Measurements from ENCODE around the gene VPS11.

VPS11 gene

DNA sequence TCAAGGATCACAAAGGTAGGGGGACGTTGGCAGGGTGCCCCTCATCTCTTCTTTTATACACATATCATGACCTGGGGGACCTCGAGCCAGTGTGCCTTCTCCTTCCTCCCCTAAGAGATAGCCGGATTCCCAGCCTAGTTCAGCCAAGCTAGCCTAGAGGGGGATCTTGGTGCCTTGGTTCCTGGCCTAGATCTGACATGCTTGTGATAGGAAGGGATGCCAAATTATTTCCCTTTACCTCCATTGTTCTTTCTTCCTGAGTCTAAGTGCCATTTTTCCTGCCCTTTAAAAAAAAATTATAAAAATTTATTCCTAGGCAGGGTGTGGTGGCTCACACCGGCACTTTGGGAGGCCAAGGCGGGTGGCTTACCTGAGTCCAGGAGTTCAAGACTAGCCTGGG, 46.7 kb downstream of the VPS11 start:
- H3K36me3 ChIP-seq (replicated peaks; ENCODE audit: insufficient read depth, low read length) = peaks cover 9% of the 10 kb centered on the region; the same call in 1 of the 2 replicates

DNA sequence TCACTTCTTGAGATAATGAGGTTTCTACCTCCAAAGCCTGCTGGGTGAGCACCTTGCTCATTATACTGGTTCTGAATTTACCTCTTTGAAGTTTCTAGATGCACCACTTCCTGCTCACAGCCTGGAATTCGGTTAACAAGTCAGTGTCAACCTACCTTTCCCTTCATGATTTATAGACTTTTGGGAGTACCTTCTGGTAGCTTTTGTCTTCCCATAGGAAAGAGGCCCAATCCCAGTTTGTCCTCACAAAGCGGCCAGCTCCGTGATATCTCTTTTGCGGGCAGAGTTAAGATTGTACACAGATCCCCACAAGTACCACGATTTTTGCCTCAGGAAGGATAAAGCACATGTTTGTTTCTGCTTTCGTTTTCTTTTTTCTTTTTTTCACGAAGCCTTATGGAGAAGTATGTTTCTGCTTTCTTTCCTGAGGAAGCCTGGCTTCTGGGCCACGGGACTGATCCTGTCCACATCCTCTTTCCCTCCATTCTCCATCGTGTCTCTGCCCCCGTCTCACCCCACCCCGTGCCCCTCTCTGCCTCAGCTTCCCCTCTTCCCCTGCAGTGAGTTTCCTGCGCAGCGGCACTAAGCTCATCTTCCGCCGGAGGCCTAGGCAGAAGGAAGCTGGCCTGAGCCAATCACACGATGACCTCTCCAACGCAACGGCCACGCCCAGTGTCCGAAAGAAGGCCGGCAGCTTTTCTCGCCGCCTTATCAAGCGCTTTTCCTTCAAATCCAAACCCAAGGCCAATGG, 48.0 kb downstream of the VPS11 start:
- H3K9me2 ChIP-seq (replicated peaks; ENCODE audit: insufficient read depth, low read length) = no peaks in the 10 kb centered on the region
- no peaks in the 10 kb centered on the region for H3K27me3 ChIP-seq (replicated peaks; ENCODE audit: insufficient read depth, low read length)
- no peak overlapping the region for H3K4me3 ChIP-seq (ENCODE audit: low read length)
- peaks cover 9% of the 10 kb centered on the region; the same call in 1 of the 2 replicates for H3K36me3 ChIP-seq (replicated peaks; ENCODE audit: insufficient read depth, low read length)
- no peaks in the 10 kb centered on the region for H4K20me1 ChIP-seq (ENCODE audit: insufficient read depth, low read length)
- peaks cover 10% of the 10 kb centered on the region; the same call in 1 of the 2 replicates for H3F3A ChIP-seq (ENCODE audit: insufficient read depth, low read length)
- no peaks in the 10 kb centered on the region for H3K9me3 ChIP-seq (replicated peaks; ENCODE audit: insufficient read depth, low read length)
- TF ChIP-seq EZH2phosphoT487 (IDR thresholded peaks at IDR 0.05; ENCODE audit: low read length) (no peak), EZH2 (optimal IDR thresholded peaks at IDR 0.05; ENCODE audit: low read depth, low read length) (no peak)
- TF ChIP-seq, protein P1, sequence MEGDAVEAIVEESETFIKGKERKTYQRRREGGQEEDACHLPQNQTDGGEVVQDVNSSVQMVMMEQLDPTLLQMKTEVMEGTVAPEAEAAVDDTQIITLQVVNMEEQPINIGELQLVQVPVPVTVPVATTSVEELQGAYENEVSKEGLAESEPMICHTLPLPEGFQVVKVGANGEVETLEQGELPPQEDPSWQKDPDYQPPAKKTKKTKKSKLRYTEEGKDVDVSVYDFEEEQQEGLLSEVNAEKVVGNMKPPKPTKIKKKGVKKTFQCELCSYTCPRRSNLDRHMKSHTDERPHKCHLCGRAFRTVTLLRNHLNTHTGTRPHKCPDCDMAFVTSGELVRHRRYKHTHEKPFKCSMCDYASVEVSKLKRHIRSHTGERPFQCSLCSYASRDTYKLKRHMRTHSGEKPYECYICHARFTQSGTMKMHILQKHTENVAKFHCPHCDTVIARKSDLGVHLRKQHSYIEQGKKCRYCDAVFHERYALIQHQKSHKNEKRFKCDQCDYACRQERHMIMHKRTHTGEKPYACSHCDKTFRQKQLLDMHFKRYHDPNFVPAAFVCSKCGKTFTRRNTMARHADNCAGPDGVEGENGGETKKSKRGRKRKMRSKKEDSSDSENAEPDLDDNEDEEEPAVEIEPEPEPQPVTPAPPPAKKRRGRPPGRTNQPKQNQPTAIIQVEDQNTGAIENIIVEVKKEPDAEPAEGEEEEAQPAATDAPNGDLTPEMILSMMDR (IDR thresholded peaks at IDR 0.05; ENCODE audit: low read length) = no peak
- H2AFZ ChIP-seq (ENCODE audit: low read length) = no peak overlapping the region
- peaks cover 4% of the 10 kb centered on the region; the same call in 1 of the 2 replicates for H3K79me2 ChIP-seq (ENCODE audit: low read length)
- H3K4me1 ChIP-seq (ENCODE audit: low read length) = peaks cover 5% of the 10 kb centered on the region; the same call in 1 of the 2 replicates
- no peak overlapping the region for H3K4me2 ChIP-seq (ENCODE audit: low read depth, low read length)
- H3K9ac ChIP-seq (ENCODE audit: low read length) = no peak overlapping the region
- H3K27ac ChIP-seq (ENCODE audit: low read length) = no peak overlapping the region
- DNase-seq = no peak

More for the DNA sequence above, 46.7 kb downstream of the VPS11 start:
- Histone ChIP-seq H3K79me2 (ENCODE audit: low read length) (peaks cover 17% of the 10 kb centered on the region), H3K27me3 (replicated peaks; ENCODE audit: insufficient read depth, low read length) (no peaks in the 10 kb centered on the region), H3K9me2 (replicated peaks; ENCODE audit: insufficient read depth, low read length) (no peaks in the 10 kb centered on the region), H3K4me3 (ENCODE audit: low read length) (no peak overlapping the region), H3F3A (ENCODE audit: insufficient read depth, low read length) (0 out of 2 replicates have a peak, but pooled peaks cover 5% of the 10 kb centered on the region), H3K4me1 (ENCODE audit: low read length) (no peaks in the 10 kb centered on the region), H3K9ac (ENCODE audit: low read length) (no peak overlapping the region), H4K20me1 (ENCODE audit: insufficient read depth, low read length) (no peaks in the 10 kb centered on the region), H3K9me3 (replicated peaks; ENCODE audit: insufficient read depth, low read length) (no peaks in the 10 kb centered on the region), H3K4me2 (ENCODE audit: low read depth, low read length) (no peak overlapping the region), H2AFZ (ENCODE audit: low read length) (no peak overlapping the region), H3K27ac (ENCODE audit: low read length) (no peak overlapping the region)
- TF ChIP-seq EZH2 (optimal IDR thresholded peaks at IDR 0.05; ENCODE audit: low read depth, low read length) = no peak
- TF ChIP-seq, protein P1 (IDR thresholded peaks at IDR 0.05; ENCODE audit: low read length) = no peak
- TF ChIP-seq EZH2phosphoT487 (IDR thresholded peaks at IDR 0.05; ENCODE audit: low read length) = no peak
- DNase-seq = no peak

DNA sequence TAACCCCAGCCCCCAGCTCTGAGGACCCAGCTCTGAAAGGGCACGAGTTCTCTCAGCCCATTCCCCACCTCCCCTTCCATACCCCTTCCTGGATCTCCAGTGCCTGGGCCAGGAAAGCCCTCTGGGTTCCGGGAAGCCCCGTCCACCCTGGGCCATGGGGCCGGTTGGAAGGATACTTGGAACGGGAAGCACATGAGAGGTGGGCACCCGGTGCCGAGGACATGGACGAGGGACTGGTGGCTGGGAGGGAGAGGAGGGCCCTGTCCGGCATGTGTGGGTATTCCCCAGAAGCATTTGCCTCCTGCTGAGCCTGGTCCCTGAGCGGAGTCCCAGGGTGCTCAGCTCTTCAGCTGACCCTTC, 48.6 kb downstream of the VPS11 start:
- H3K27me3 ChIP-seq (replicated peaks; ENCODE audit: insufficient read depth, low read length) = no peaks in the 10 kb centered on the region
- TF ChIP-seq EZH2 (optimal IDR thresholded peaks at IDR 0.05; ENCODE audit: low read depth, low read length) (no peak), EZH2phosphoT487 (IDR thresholded peaks at IDR 0.05; ENCODE audit: low read length) (no peak)
- TF ChIP-seq, protein P1 (IDR thresholded peaks at IDR 0.05; ENCODE audit: low read length) = no peak
- H3K9me3 ChIP-seq (replicated peaks; ENCODE audit: insufficient read depth, low read length) = no peaks in the 10 kb centered on the region
- no peak overlapping the region for H3K4me2 ChIP-seq (ENCODE audit: low read depth, low read length)
- no peak overlapping the region for H3K27ac ChIP-seq (ENCODE audit: low read length)
- no peaks in the 10 kb centered on the region for H4K20me1 ChIP-seq (ENCODE audit: insufficient read depth, low read length)
- no peak for DNase-seq
- peaks cover 9% of the 10 kb centered on the region; the same call in 1 of the 2 replicates for H3K36me3 ChIP-seq (replicated peaks; ENCODE audit: insufficient read depth, low read length)
- peaks cover 6% of the 10 kb centered on the region; the same call in 1 of the 2 replicates for H3K4me1 ChIP-seq (ENCODE audit: low read length)
- no peaks in the 10 kb centered on the region for H3K9me2 ChIP-seq (replicated peaks; ENCODE audit: insufficient read depth, low read length)
- no peak overlapping the region for H2AFZ ChIP-seq (ENCODE audit: low read length)
- no peak overlapping the region for H3K9ac ChIP-seq (ENCODE audit: low read length)
- H3K4me3 ChIP-seq (ENCODE audit: low read length) = no peak overlapping the region
- no peaks in the 10 kb centered on the region for H3K79me2 ChIP-seq (ENCODE audit: low read length)
- H3F3A ChIP-seq (ENCODE audit: insufficient read depth, low read length) = peaks cover 12% of the 10 kb centered on the region; the same call in 1 of the 2 replicates

Data from MM.1S (cell line).